ENCODE measurements around the gene BCOR. TPM values are rescaled to one million over a fixed set of nuclear protein-coding genes. Genes with fewer than 3 reads are reported as not detected.

BCOR gene
- total RNA-seq, 4 donors from 2014 or later = 20.9 to 36.0 (median 32.5) TPM

DNA sequence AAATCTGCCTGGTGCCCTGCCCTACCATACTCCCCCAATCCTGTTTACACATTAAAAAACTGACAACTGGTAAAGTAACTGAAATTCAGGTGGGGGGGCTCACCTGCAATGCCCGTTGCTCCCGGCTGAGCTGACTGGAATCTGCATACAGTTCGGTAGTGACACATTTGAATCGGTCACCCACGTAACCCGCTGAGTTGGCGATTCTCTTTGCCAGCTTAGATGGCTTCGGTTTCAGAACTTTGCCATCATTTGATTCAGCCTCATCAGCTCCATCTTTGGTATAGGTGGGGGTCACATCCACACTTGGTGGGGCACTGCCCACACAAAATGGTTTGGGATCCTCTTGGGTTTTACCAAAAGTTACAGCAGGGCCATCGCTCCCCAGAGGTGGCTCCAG is 25.5 kb downstream of the BCOR start:
- Histone ChIP-seq H3K36me3 (peaks cover 57% of the 10 kb centered on the region), H3K27me3 (no peaks in the 10 kb centered on the region), H3K4me3 (no peak overlapping the region), H3K27ac (no peak overlapping the region), H3K9me3 (no peaks in the 10 kb centered on the region), H3K4me1 (no peaks in the 10 kb centered on the region)
- TF ChIP-seq, protein P1, sequence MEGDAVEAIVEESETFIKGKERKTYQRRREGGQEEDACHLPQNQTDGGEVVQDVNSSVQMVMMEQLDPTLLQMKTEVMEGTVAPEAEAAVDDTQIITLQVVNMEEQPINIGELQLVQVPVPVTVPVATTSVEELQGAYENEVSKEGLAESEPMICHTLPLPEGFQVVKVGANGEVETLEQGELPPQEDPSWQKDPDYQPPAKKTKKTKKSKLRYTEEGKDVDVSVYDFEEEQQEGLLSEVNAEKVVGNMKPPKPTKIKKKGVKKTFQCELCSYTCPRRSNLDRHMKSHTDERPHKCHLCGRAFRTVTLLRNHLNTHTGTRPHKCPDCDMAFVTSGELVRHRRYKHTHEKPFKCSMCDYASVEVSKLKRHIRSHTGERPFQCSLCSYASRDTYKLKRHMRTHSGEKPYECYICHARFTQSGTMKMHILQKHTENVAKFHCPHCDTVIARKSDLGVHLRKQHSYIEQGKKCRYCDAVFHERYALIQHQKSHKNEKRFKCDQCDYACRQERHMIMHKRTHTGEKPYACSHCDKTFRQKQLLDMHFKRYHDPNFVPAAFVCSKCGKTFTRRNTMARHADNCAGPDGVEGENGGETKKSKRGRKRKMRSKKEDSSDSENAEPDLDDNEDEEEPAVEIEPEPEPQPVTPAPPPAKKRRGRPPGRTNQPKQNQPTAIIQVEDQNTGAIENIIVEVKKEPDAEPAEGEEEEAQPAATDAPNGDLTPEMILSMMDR (IDR thresholded peaks at IDR 0.05) = no peak
- TF ChIP-seq POLR2AphosphoS5 (IDR thresholded peaks at IDR 0.05) (no peak), EP300 (IDR thresholded peaks at IDR 0.05) (no peak), POLR2A (IDR thresholded peaks at IDR 0.05) (no peak)
- DNase-seq (ENCODE audit: low spot score in 2 of 2) = no peak
- WGBS = 89% methylated on average over 9 of the region's 9 CpGs

DNA sequence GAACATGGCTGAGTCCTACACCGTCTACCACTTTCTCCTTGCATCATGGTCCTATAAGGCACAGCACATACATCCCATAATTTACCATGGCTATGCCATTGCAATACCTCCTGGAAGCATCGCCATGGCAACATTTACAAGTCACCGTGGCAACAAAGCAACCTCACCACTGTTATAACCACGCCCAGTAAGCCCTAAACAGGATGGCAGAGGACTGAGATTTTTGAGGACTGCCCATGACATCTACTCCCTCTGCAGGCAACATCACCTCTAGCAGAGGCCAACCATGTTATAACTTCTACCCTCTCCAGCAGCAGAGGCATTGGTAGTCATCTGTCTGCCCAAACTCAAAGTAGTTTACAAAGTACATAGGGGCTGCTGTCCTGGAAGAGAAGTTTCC is 29.7 kb downstream of the BCOR start:
- TF ChIP-seq POLR2AphosphoS5 (IDR thresholded peaks at IDR 0.05) (no peak), EP300 (IDR thresholded peaks at IDR 0.05) (no peak), POLR2A (IDR thresholded peaks at IDR 0.05) (no peak)
- TF ChIP-seq, protein P1 (IDR thresholded peaks at IDR 0.05) = no peak
- Histone ChIP-seq H3K4me3 (no peak overlapping the region), H3K4me1 (peaks cover 5% of the 10 kb centered on the region), H3K27ac (no peak overlapping the region), H3K36me3 (peaks cover 37% of the 10 kb centered on the region), H3K27me3 (no peaks in the 10 kb centered on the region), H3K9me3 (no peaks in the 10 kb centered on the region)
- peak in 1 of 2 donors; percentile 33 for DNase-seq (ENCODE audit: low spot score in 2 of 2)
- 75% methylated on average over 4 of the region's 4 CpGs for WGBS

DNA sequence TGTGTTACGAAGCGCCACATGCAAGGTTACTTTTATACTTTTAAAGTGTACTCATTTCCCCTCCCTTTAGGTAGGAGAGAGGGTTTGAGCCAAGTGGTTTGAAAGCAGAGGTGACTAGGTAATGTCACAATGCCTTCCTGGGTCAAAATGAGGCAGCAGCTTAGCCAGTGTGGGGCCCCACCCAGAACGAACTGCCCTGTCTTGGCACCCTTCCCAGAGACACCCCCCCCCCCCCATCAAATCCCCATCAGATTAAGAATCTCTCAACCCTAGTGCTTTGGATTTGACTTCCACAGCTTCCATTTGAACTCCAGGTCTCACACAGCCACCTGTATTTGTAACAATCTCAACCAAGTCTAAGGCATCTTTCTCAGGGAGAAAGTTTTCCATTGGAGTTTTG is 31.1 kb downstream of the BCOR start:
- Histone ChIP-seq H3K9me3 (no peaks in the 10 kb centered on the region), H3K27me3 (no peaks in the 10 kb centered on the region), H3K27ac (no peak overlapping the region), H3K36me3 (peaks cover 34% of the 10 kb centered on the region), H3K4me3 (no peak overlapping the region), H3K4me1 (peaks cover 8% of the 10 kb centered on the region)
- DNase-seq (ENCODE audit: low spot score in 2 of 2) = no peak
- WGBS = 60% methylated on average over 3 of the region's 3 CpGs
- TF ChIP-seq EP300 (IDR thresholded peaks at IDR 0.05) = no peak
- TF ChIP-seq POLR2A (IDR thresholded peaks at IDR 0.05) = no peak
- no peak for TF ChIP-seq POLR2AphosphoS5 (IDR thresholded peaks at IDR 0.05)
- TF ChIP-seq, protein P1 (IDR thresholded peaks at IDR 0.05) = no peak

DNA sequence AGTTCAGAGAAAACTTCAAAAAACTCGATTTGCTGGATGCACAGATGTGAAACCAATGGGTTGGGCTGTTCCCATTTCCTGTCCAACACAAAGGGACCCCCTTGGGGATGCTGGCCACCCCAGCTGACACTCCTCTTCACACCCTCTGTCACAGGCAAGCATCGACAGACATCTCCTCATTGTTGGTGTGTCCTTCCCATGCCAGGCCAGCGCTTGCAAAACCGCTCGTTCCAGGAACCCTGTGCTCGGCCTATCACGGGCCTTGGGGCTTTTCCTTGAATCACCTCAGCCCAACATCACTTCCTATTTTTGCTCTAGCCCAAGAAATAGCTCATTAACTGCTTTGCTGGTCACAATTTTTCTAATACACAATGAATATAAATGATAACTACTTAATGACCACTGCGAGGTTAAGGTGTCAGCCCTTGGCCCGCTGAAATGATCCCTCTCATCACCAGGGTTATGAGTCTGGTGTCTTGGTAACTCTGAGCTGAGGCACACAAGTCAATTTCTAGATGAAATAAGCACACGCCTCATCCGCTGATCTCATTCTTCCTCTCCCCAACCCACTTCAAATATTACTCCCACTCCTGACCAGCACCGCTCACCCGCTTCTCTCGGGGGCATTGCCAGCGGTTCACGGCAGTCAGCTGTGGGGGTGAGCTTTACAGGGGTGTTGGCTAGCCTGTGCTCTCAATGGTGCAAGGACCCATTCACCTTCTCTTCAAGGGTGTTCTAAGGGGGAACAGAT is 32.3 kb downstream of the BCOR start:
- Histone ChIP-seq H3K4me1 (peaks cover 8% of the 10 kb centered on the region), H3K27me3 (no peaks in the 10 kb centered on the region), H3K9me3 (no peaks in the 10 kb centered on the region), H3K27ac (no peak overlapping the region), H3K36me3 (peaks cover 36% of the 10 kb centered on the region), H3K4me3 (no peak overlapping the region)
- TF ChIP-seq, protein P1 (IDR thresholded peaks at IDR 0.05) = no peak
- no peak for TF ChIP-seq EP300 (IDR thresholded peaks at IDR 0.05)
- TF ChIP-seq POLR2A (IDR thresholded peaks at IDR 0.05) = no peak
- no peak for TF ChIP-seq POLR2AphosphoS5 (IDR thresholded peaks at IDR 0.05)
- WGBS = 83% methylated on average over 16 of the region's 16 CpGs
- peak in 1 of 2 donors; percentile 35 for DNase-seq (ENCODE audit: low spot score in 2 of 2)

DNA sequence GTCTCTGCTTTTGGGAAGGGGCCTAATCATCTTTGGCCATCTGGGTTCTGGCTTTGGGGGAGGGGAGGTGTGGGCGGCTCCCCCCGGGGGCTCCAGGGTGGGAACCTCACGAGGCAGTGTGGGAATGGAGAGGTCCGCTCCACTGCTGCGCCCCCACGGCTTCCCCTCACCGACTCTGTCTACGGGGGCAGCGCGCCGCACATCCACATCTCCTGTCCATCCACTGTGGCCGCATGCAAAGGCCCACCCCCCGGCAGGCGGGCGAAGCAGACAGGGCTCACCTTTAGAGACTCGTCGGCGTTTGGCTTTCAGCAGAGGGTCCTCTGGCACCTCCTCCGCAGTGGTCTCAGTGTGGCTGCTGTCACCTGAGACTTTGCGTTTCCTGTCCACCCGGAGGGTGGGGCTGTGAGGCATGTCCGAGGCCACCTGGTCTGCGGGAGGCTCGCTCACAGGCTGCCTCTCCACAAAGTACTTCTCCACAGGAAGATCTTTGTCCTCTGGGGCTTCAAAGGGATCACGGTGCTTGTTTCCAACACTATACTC is 33.6 kb downstream of the BCOR start:
- peak in 1 of 2 donors; percentile 43 for DNase-seq (ENCODE audit: low spot score in 2 of 2)
- WGBS = 82% methylated on average over 21 of the region's 25 CpGs
- Histone ChIP-seq H3K36me3 (peaks cover 26% of the 10 kb centered on the region), H3K27ac (no peak overlapping the region), H3K4me3 (no peak overlapping the region), H3K4me1 (peaks cover 8% of the 10 kb centered on the region), H3K9me3 (no peaks in the 10 kb centered on the region), H3K27me3 (no peaks in the 10 kb centered on the region)
- TF ChIP-seq, protein P1 (IDR thresholded peaks at IDR 0.05) = no peak
- no peak for TF ChIP-seq EP300 (IDR thresholded peaks at IDR 0.05)
- no peak for TF ChIP-seq POLR2AphosphoS5 (IDR thresholded peaks at IDR 0.05)
- TF ChIP-seq POLR2A (IDR thresholded peaks at IDR 0.05) = no peak

All from suprapubic skin (tissue), 4 donors.